ENCODE results near the gene PRKCA. TPM values are rescaled to one million over a fixed set of nuclear protein-coding genes. Genes with fewer than 3 reads are reported as not detected.

Gene PRKCA
- total and polyA plus RNA-seq, 2 experiments from 2014 or later, result 6.4 to 35.4 TPM

GRCh38 chr17:66848496-66848895 is 546.1 kb downstream of the PRKCA start (continued):
- no peak for TF ChIP-seq ZNF462 (CRISPR knock-in tag; IDR thresholded peaks at IDR 0.05)

GRCh38 chr17:66849032-66849655 is 546.7 kb downstream of the PRKCA start:
- no peaks in the 10 kb centered on the region for H3K79me2 ChIP-seq (replicated peaks; ENCODE audit: insufficient read depth)
- no peaks in the 10 kb centered on the region for H3K27me3 ChIP-seq (ENCODE audit: insufficient read depth)
- H3K4me1 ChIP-seq (ENCODE audit: insufficient read depth), result no peaks in the 10 kb centered on the region
- ATAC-seq, result no peak
- Mint-ChIP-seq H3K27me3 (ENCODE audit: insufficient read depth, low read depth, poor library complexity) (peaks cover 5% of the 10 kb centered on the region), H3K9me3 (peaks cover 29% of the 10 kb centered on the region), H3K27ac (no peak overlapping the region), H3K4me1 (no peaks in the 10 kb centered on the region; the same call in 2 of the 3 replicates), H3K36me3 (ENCODE audit: low read depth) (peaks cover 19% of the 10 kb centered on the region), H3K4me3 (no peak overlapping the region)
- DNase-seq (ENCODE audit: low spot score), result no peak
- H2AFZ ChIP-seq, result no peak overlapping the region
- no peaks in the 10 kb centered on the region for H3F3A ChIP-seq (replicated peaks; ENCODE audit: low read depth)
- no peak overlapping the region for H3K4me3 ChIP-seq
- no peaks in the 10 kb centered on the region for H3K9me2 ChIP-seq (ENCODE audit: insufficient read depth)
- no peak overlapping the region for H3K4me2 ChIP-seq
- H4K20me1 ChIP-seq (replicated peaks; ENCODE audit: insufficient read depth), result no peaks in the 10 kb centered on the region
- no peaks in the 10 kb centered on the region for H3K36me3 ChIP-seq (ENCODE audit: insufficient read depth)
- H3K27ac ChIP-seq (ENCODE audit: low read depth), result no peak overlapping the region
- TF ChIP-seq NANOG (IDR thresholded peaks at IDR 0.05; ENCODE audit: borderline replicate concordance), result no peak
- no peak for TF ChIP-seq ZNF462 (CRISPR knock-in tag; IDR thresholded peaks at IDR 0.05)
- TF ChIP-seq ETS1 (IDR thresholded peaks at IDR 0.05), result no peak
- no peak for TF ChIP-seq POLR2AphosphoS5 (IDR thresholded peaks at IDR 0.05; ENCODE audit: low read depth)
- TF ChIP-seq EZH2phosphoT487 (IDR thresholded peaks at IDR 0.05; ENCODE audit: unreplicated experiment), result no peak
- no peak for TF ChIP-seq CTCF (conservative IDR thresholded peaks at IDR 0.05; ENCODE audit: low read depth in 2 of 2)
